Loucy (cell line): ENCODE data around the gene BAMBI.

Experiments used
- H2AFZ ChIP-seq: fragments of 200-600 bp; sonication (generic); 2 replicates; pipeline ENCODE4 v1.6.0; 2016; ENCODE audit warnings: antibody characterized with exemption, mild to moderate bottlenecking, low read length, moderate library complexity
- H3F3A ChIP-seq: fragments of 200-600 bp; 2 replicates; pipeline ENCODE4 v1.6.0; 2016; ENCODE audit warnings: antibody characterized with exemption, low read depth, mild to moderate bottlenecking
- H3K27me3 ChIP-seq: fragments of 200-600 bp; sonication (generic); 2 replicates; pipeline ENCODE4 v1.6.1; 2014; ENCODE audit warnings: low read length, mild to moderate bottlenecking; ENCODE audit not compliant: insufficient read depth, poor library complexity, severe bottlenecking
- H3K36me3 ChIP-seq: fragments of 200-600 bp; sonication (generic); 2 replicates; pipeline ENCODE4 v1.6.1; 2016; ENCODE audit warnings: low read length; ENCODE audit not compliant: insufficient read depth
- H3K4me1 ChIP-seq: fragments of 200-600 bp; sonication (generic); 2 replicates; pipeline ENCODE4 v1.5.1; 2014; ENCODE audit warnings: low read length, mild to moderate bottlenecking; ENCODE audit not compliant: insufficient read depth, poor library complexity, severe bottlenecking
- H3K4me2 ChIP-seq: fragments of 200-600 bp; sonication (generic); 2 replicates; pipeline ENCODE4 v1.6.0; 2014; ENCODE audit warnings: antibody characterized with exemption, low read length, low read depth, mild to moderate bottlenecking; ENCODE audit not compliant: poor library complexity, severe bottlenecking
- H3K4me3 ChIP-seq: fragments of 200-600 bp; sonication (generic); 2 replicates; pipeline ENCODE4 v1.5.1; 2014; ENCODE audit warnings: low read length, mild to moderate bottlenecking, mixed read lengths; ENCODE audit not compliant: poor library complexity, severe bottlenecking
- H3K79me2 ChIP-seq: fragments of 200-600 bp; sonication (generic); 2 replicates; pipeline ENCODE4 v1.6.1; 2014; ENCODE audit warnings: low read length; ENCODE audit not compliant: insufficient read depth
- H3K9ac ChIP-seq: fragments of 200-600 bp; sonication (generic); 2 replicates; pipeline ENCODE4 v1.6.0; 2014; ENCODE audit warnings: mild to moderate bottlenecking, low read depth, low read length, moderate library complexity; ENCODE audit not compliant: poor library complexity, severe bottlenecking
- H3K9me2 ChIP-seq: fragments of 200-600 bp; sonication (generic); replicated peaks from 2 replicates; pipeline ENCODE4 v1.6.1; 2016; ENCODE audit warnings: low read depth, low read length, mixed read lengths
- H3K9me3 ChIP-seq: fragments of 200-600 bp; sonication (generic); 2 replicates; pipeline ENCODE4 v1.6.1; 2014; ENCODE audit warnings: mild to moderate bottlenecking, antibody characterized with exemption, low read length, low read depth; ENCODE audit not compliant: insufficient read depth
- H4K20me1 ChIP-seq: fragments of 200-600 bp; sonication (generic); 2 replicates; pipeline ENCODE4 v1.6.0; 2014; ENCODE audit warnings: antibody characterized with exemption, low read length, mild to moderate bottlenecking; ENCODE audit not compliant: insufficient read depth, poor library complexity, severe bottlenecking
- CTCF ChIP-seq: fragments of 200-600 bp; sonication (generic); conservative IDR thresholded peaks from 2 replicates; pipeline ENCODE4 v1.5.1; 2014; ENCODE audit warnings: mild to moderate bottlenecking, antibody characterized with exemption, low read length
- EZH2phosphoT487 ChIP-seq: fragments of 200-600 bp; IDR thresholded peaks from 2 replicates; pipeline ENCODE4 v1.6.1; 2018; ENCODE audit warnings: antibody characterized with exemption, mild to moderate bottlenecking, moderate library complexity, borderline replicate concordance

The BAMBI gene

GRCh38 chr10:28711041-28711440 is 33.7 kb downstream of the BAMBI start:
- H3K4me1 ChIP-seq, result no peaks in the 10 kb centered on the region
- no peaks in the 10 kb centered on the region for H3K9me2 ChIP-seq
- H2AFZ ChIP-seq, result no peak overlapping the region
- H3K4me3 ChIP-seq, result no peak overlapping the region
- no peaks in the 10 kb centered on the region for H3F3A ChIP-seq
- H3K4me2 ChIP-seq, result no peak overlapping the region
- H3K36me3 ChIP-seq, result no peaks in the 10 kb centered on the region
- TF ChIP-seq EZH2phosphoT487 (no peak), CTCF (no peak)
- no peaks in the 10 kb centered on the region for H3K79me2 ChIP-seq
- no peaks in the 10 kb centered on the region for H4K20me1 ChIP-seq
- H3K9me3 ChIP-seq, result no peaks in the 10 kb centered on the region
- H3K9ac ChIP-seq, result no peak overlapping the region
- H3K27me3 ChIP-seq, result no peaks in the 10 kb centered on the region

GRCh38 chr10:28711776-28712175 is 34.5 kb downstream of the BAMBI start:
- TF ChIP-seq EZH2phosphoT487 (no peak), CTCF (no peak)

GRCh38 chr10:28713626-28714352 is 36.5 kb downstream of the BAMBI start:
- H3K9me3 ChIP-seq, result no peaks in the 10 kb centered on the region
- H3K4me3 ChIP-seq, result no peak overlapping the region
- no peak overlapping the region for H3K9ac ChIP-seq
- no peaks in the 10 kb centered on the region for H3K4me1 ChIP-seq
- H3K4me2 ChIP-seq, result no peak overlapping the region
- no peaks in the 10 kb centered on the region for H3K27me3 ChIP-seq
- H2AFZ ChIP-seq, result no peak overlapping the region
- TF ChIP-seq EZH2phosphoT487 (no peak), CTCF (no peak)
- no peaks in the 10 kb centered on the region for H3K79me2 ChIP-seq
- no peaks in the 10 kb centered on the region for H3F3A ChIP-seq
- no peaks in the 10 kb centered on the region for H4K20me1 ChIP-seq
- H3K9me2 ChIP-seq, result no peaks in the 10 kb centered on the region
- no peaks in the 10 kb centered on the region for H3K36me3 ChIP-seq

More at GRCh38 chr10:28711776-28712175, 34.5 kb downstream of the BAMBI start:
- Histone ChIP-seq H3K36me3 (no peaks in the 10 kb centered on the region), H3K4me1 (no peaks in the 10 kb centered on the region), H3K9me2 (no peaks in the 10 kb centered on the region), H3K4me3 (no peak overlapping the region), H3K27me3 (no peaks in the 10 kb centered on the region), H3F3A (no peaks in the 10 kb centered on the region), H3K79me2 (no peaks in the 10 kb centered on the region), H2AFZ (no peak overlapping the region), H4K20me1 (no peaks in the 10 kb centered on the region), H3K4me2 (no peak overlapping the region), H3K9ac (no peak overlapping the region), H3K9me3 (no peaks in the 10 kb centered on the region)
